LNCaP clone FGC (cell line): ENCODE results near the gene CA4.
"Not testable (repeated sequence)": the region's sequence is repeated elsewhere in the genome, so short reads cannot be mapped to it uniquely, and the experiment has no call there.

ENCODE experiments used
- DNase-seq: peaks from one replicate; pipeline ENCODE4 v3.0.0-alpha.2; 2011; ENCODE audit warnings: low read depth
- H3K4me3 ChIP-seq: 2 replicates; pipeline ENCODE4 v1.5.1; 2011; ENCODE audit warnings: mild to moderate bottlenecking, low read depth, low read length, control low read depth
- CTCF ChIP-seq: IDR thresholded peaks from 2 replicates; pipeline ENCODE4 v1.5.1; 2012; ENCODE audit warnings: mild to moderate bottlenecking; ENCODE audit not compliant: control insufficient read depth, insufficient read depth; ENCODE audit errors: extremely low read depth

CA4 gene

GRCh38 chr17:60149691-60150582, at the start of gene CA4:
Gene CA4, plus strand, starts transcription at chr17:60149973. Its CDS starts 62 bp downstream, at chr17:60150035.
- DNase-seq = no peak
- TF ChIP-seq CTCF = no peak
- no peak within 1 kb of the TSS for H3K4me3 ChIP-seq

- not testable (repeated sequence) for DNase-seq, H3K4me3 ChIP-seq
Observed at GRCh38 chr17:60100577-60100976, 49.2 kb upstream of the CA4 start.

GRCh38 chr17:60102015-60102631, 47.6 kb upstream of the CA4 start:
- not testable (repeated sequence) for H3K4me3 ChIP-seq, DNase-seq

GRCh38 chr17:60102632-60103096, 47.1 kb upstream of the CA4 start:
- no peak overlapping the region for H3K4me3 ChIP-seq
- no peak for TF ChIP-seq CTCF
- DNase-seq = no peak

- no peak overlapping the region for H3K4me3 ChIP-seq
- no peak for TF ChIP-seq CTCF
- no peak for DNase-seq
Observed at GRCh38 chr17:60103957-60104356, 45.8 kb upstream of the CA4 start.

- no peak for TF ChIP-seq CTCF
- H3K4me3 ChIP-seq = no peak overlapping the region
- no peak for DNase-seq
Observed at GRCh38 chr17:60106340-60107059, 43.3 kb upstream of the CA4 start.

- DNase-seq = no peak
- no peak overlapping the region for H3K4me3 ChIP-seq
- no peak for TF ChIP-seq CTCF
Observed at GRCh38 chr17:60107526-60108257, 42.1 kb upstream of the CA4 start.

GRCh38 chr17:60108309-60108708, 41.5 kb upstream of the CA4 start:
- H3K4me3 ChIP-seq, DNase-seq: not testable (repeated sequence)
